ENCODE measurements around the gene MOGAT1. TPM values are rescaled to one million over a fixed set of nuclear protein-coding genes. Genes with fewer than 3 reads are reported as not detected.
A peak's percentile ranks its signal among the peaks of the same experiment; 100 is the strongest.

The MOGAT1 gene
- total and polyA plus RNA-seq, 2 of the 4 experiments (the other 2 are of a cell fraction), result not detected

DNA sequence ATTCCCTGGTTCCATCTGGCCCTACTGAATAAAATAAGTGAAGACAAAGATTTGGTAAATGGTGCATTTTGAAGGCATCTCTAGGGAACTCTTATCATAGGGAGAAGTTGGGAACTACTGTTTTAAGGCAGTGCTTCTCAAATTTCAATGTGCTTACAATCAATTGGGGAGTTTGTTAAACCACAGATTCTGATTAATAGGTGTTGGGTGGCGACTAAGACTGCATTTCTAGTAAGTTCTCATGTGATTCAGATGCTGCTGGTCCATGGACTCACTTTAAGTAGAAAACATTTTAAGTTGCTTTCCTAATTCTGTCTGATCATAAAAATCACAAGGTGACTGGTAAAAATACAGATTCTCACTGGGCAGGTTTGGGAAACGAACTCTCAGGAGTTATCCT is 30.1 kb upstream of the MOGAT1 start:
- Histone ChIP-seq H4K8ac (ENCODE audit: low read depth in 2 of 2, low read length in 2 of 2) (no peak overlapping the region), H3K14ac (replicated peaks; ENCODE audit: low read depth, low read length) (no peak overlapping the region), H3K27ac (ENCODE audit: insufficient read depth, low read length) (no peak overlapping the region), H2BK15ac (ENCODE audit: low read depth, low read length) (no peak overlapping the region), H4K5ac (ENCODE audit: low read depth, low read length) (no peak overlapping the region; the same call in 1 of the 2 replicates), H4K91ac (ENCODE audit: insufficient read depth, low read depth, low read length) (no peak overlapping the region), H3K79me1 (ENCODE audit: low read depth in 1 of 2, low read length in 2 of 2) (peaks cover 0 to 8% of the 10 kb centered on the region in 2 experiments; a peak in 2 of 4 replicates), H3K4me2 (ENCODE audit: low read depth, low read length) (no peak overlapping the region), H3K4ac (ENCODE audit: low read depth, low read length) (no peak overlapping the region), H3K9me3 (ENCODE audit: control insufficient read depth, insufficient read depth, low read length) (no peaks in the 10 kb centered on the region), H2BK20ac (ENCODE audit: low read depth, low read length) (no peak overlapping the region), H3K23ac (ENCODE audit: low read depth, low read length) (no peak overlapping the region), H2AFZ (replicated peaks; ENCODE audit: low read length, poor library complexity) (no peak overlapping the region), H3K36me3 (ENCODE audit: control insufficient read depth, insufficient read depth, low read length) (peaks cover 14% of the 10 kb centered on the region), H3K27me3 (ENCODE audit: control insufficient read depth, insufficient read depth, low read length) (no peaks in the 10 kb centered on the region), H3K9me1 (ENCODE audit: insufficient read depth, low read length) (no peaks in the 10 kb centered on the region), H3K4me1 (ENCODE audit: control insufficient read depth, insufficient read depth, low read length) (0 out of 2 replicates have a peak, but pooled peaks cover 2% of the 10 kb centered on the region), H2AK9ac (replicated peaks; ENCODE audit: low read depth, low read length, poor library complexity) (no peak overlapping the region), H3K4me3 (ENCODE audit: insufficient read depth, low read depth, low read length) (no peak overlapping the region), H2BK120ac (ENCODE audit: low read depth, low read length) (no peak overlapping the region), H4K20me1 (ENCODE audit: insufficient read depth, low read length) (no peaks in the 10 kb centered on the region), H3K9ac (ENCODE audit: low read depth, low read length) (no peak overlapping the region), H3K18ac (ENCODE audit: low read depth, low read length) (no peak overlapping the region), H2BK5ac (ENCODE audit: low read depth, low read length, poor library complexity, severe bottlenecking) (no peak overlapping the region), H2AK5ac (ENCODE audit: low read depth, low read length) (no peak overlapping the region), H3K56ac (ENCODE audit: extremely low read depth, insufficient read depth, low read length) (no peak overlapping the region)
- TF ChIP-seq MXI1 (IDR thresholded peaks at IDR 0.05; ENCODE audit: borderline replicate concordance, low read depth, low read length) (no peak), MAFK (IDR thresholded peaks at IDR 0.05; ENCODE audit: low read depth, low read length) (no peak)
- DNase-seq, result peak; percentile 43
- no TSS peak for BruUV-seq (replicated peaks)
- ATAC-seq (ENCODE audit: low read depth), result no peak
- intact Hi-C loops (cut with micrococcal nuclease), result no loop called here
- ChIA-PET CTCF (no interaction called here), POLR2A (ENCODE audit: unreplicated experiment) (no interaction called here)
- dilution Hi-C loops (cut with HindIII; ENCODE audit: low sequenced_read_pairs, unreplicated experiment), result no loop called here
- in situ Hi-C loops (cut with MboI; ENCODE audit: low sequenced_read_pairs), result no loop called here
- WGBS, 2 experiments (ENCODE audit: extremely low coverage in 2 of 2, insufficient read length in 1 of 2), result no CpG with 5 or more reads among the region's 2 CpGs
